ENCODE measurements around the gene DHRS3. TPM values are rescaled to one million over a fixed set of nuclear protein-coding genes. Genes with fewer than 3 reads are reported as not detected.

The DHRS3 gene
- total RNA-seq, 1 donor, result 161 TPM

- Histone ChIP-seq H2AFZ (ENCODE audit: low read length) (peak overlapping the region; percentile 44), H3K4me1 (ENCODE audit: insufficient read depth, low read length) (peaks cover 11% of the 10 kb centered on the region), H4K20me1 (ENCODE audit: insufficient read depth, low read length) (no peaks in the 10 kb centered on the region), H3K9me3 (ENCODE audit: low read depth, low read length) (no peaks in the 10 kb centered on the region), H3K36me3 (ENCODE audit: insufficient read depth, low read length) (no peaks in the 10 kb centered on the region), H3K4me3 (ENCODE audit: insufficient read depth, low read length) (peak overlapping the region; percentile 16), H3K27me3 (ENCODE audit: insufficient read depth, low read length) (no peaks in the 10 kb centered on the region), H3K4me2 (ENCODE audit: insufficient read depth, low read length) (peak overlapping the region; percentile 72), H3K79me2 (ENCODE audit: insufficient read depth, low read length) (no peaks in the 10 kb centered on the region), H3K27ac (ENCODE audit: low read depth, low read length) (peak overlapping the region; percentile 69)
- DNase-seq (ENCODE audit: insufficient read length, low spot score, missing footprints), result no peak
- no peak for TF ChIP-seq CTCF (IDR thresholded peaks at IDR 0.05; ENCODE audit: extremely low read depth, low read depth, low read length)
Measured at GRCh38 chr1:12519693-12520364, 98.2 kb downstream of the DHRS3 start.

- Histone ChIP-seq H2AFZ (ENCODE audit: low read length) (peak overlapping the region; percentile 44), H3K27me3 (ENCODE audit: insufficient read depth, low read length) (no peaks in the 10 kb centered on the region), H3K27ac (ENCODE audit: low read depth, low read length) (peak overlapping the region; percentile 76), H3K9me3 (ENCODE audit: low read depth, low read length) (no peaks in the 10 kb centered on the region), H3K4me2 (ENCODE audit: insufficient read depth, low read length) (peak overlapping the region; percentile 72), H3K4me3 (ENCODE audit: insufficient read depth, low read length) (peak overlapping the region; percentile 16), H3K79me2 (ENCODE audit: insufficient read depth, low read length) (no peaks in the 10 kb centered on the region), H3K36me3 (ENCODE audit: insufficient read depth, low read length) (no peaks in the 10 kb centered on the region), H4K20me1 (ENCODE audit: insufficient read depth, low read length) (no peaks in the 10 kb centered on the region), H3K4me1 (ENCODE audit: insufficient read depth, low read length) (peaks cover 11% of the 10 kb centered on the region)
- DNase-seq (ENCODE audit: insufficient read length, low spot score, missing footprints), result peak; percentile 94
- TF ChIP-seq CTCF (IDR thresholded peaks at IDR 0.05; ENCODE audit: extremely low read depth, low read depth, low read length), result no peak
Measured at GRCh38 chr1:12518931-12519692, 98.9 kb downstream of the DHRS3 start.

Small RNA genes lying within 50 kb of the gene (small RNA-seq; reads per million reads assigned to genes)
- gene MIR6730 (0.37 reads per million), gene RNU6ATAC18P (not detected)

Other genes with a start within 250 kb of the DHRS3 start
- gene AADACL4, start 25.9 kb upstream of the DHRS3 start, total RNA-seq, result not detected in 2 replicates
- gene AADACL3, start 97.9 kb upstream of the DHRS3 start, total RNA-seq, result not detected in 2 replicates
- gene CFAP107, start 128.0 kb upstream of the DHRS3 start, total RNA-seq, result not detected in 2 replicates
- gene PRAMEF12, start 155.5 kb upstream of the DHRS3 start, total RNA-seq, result not detected in 2 replicates
- not detected in 2 replicates for gene PRAMEF1, start 173.2 kb upstream of the DHRS3 start, total RNA-seq
- gene PRAMEF11, start 213.2 kb upstream of the DHRS3 start, total RNA-seq, result not detected in 2 replicates
- gene HNRNPCL1, start 230.5 kb upstream of the DHRS3 start, total RNA-seq, result not detected in 2 replicates
- gene PRAMEF2, start 238.9 kb upstream of the DHRS3 start, total RNA-seq, result not detected in 2 replicates

Data from osteoblast (primary cell).